GM11168 (cell line): ENCODE results near the gene PTPRN2.
"Not testable (repeated sequence)": the region's sequence is repeated elsewhere in the genome, so short reads cannot be mapped to it uniquely, and the experiment has no call there.

Experiments
- in situ Hi-C: fragments of 300-500 bp; cut with MboI; formaldehyde crosslinking; loops from one replicate; pipeline ENCODE4 v1.12.0; 2022; ENCODE audit warnings: low sequenced_read_pairs; ENCODE audit not compliant: unreplicated experiment

PTPRN2 gene

GRCh38 chr7:157951300-157952049, 636.1 kb downstream of the PTPRN2 start:
- in situ Hi-C loops = no loop called here

GRCh38 chr7:157949711-157950110, 637.9 kb downstream of the PTPRN2 start:
- in situ Hi-C loops = no loop called here

- in situ Hi-C loops = no loop called here
Observed at GRCh38 chr7:157947504-157947903, 640.1 kb downstream of the PTPRN2 start.

DNA sequence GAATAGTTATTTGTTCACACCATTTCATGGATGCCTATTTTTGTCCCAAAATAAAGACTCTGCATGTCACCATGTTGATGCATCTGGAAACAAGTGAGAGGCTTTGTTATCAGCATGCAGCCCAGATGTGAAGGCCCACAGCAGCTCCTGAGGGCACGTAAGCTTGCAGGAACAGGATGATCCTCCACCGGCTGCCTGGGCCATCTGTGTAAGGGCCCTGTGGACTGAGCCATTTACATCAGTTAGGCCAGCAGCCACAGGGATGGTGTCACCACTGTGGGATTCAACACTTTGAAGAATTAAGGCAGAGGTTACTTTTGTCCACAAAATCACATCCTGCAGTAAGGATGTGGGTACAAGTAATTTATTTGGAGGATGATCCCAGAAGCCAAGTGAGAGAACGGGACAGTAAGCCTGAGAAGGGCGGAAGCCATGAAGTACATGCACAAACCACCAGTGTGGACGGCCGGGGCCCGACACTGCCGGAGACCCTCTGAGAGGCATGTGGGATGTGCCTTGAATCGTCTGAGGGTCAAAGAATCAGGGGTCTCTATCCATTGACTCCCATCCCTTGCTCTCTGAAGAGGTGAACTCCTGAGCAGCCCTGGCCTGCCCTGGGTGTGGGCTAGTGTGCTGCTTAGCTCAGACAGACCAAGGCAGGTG, 641.1 kb downstream of the PTPRN2 start:
- in situ Hi-C loops = no loop called here

DNA sequence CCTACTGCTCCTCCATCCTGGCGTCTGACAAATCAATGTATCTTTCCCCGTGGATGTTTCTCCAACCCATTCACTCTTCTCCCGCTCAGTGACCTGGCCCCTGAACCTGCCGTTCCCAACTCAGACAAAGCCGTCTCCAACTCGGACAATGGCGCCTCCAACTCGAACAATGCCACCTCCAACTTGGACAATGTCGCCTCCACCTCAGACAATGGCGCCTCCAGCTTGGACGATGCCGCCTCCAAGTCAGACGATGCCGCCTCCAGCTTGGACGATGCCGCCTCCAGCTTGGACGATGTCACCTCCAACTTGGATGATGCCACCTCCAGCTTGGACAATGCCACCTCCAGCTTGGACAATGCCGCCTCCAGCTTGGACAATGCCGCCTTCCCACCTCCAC, 642.2 kb downstream of the PTPRN2 start:
- in situ Hi-C loops = no loop called here

DNA sequence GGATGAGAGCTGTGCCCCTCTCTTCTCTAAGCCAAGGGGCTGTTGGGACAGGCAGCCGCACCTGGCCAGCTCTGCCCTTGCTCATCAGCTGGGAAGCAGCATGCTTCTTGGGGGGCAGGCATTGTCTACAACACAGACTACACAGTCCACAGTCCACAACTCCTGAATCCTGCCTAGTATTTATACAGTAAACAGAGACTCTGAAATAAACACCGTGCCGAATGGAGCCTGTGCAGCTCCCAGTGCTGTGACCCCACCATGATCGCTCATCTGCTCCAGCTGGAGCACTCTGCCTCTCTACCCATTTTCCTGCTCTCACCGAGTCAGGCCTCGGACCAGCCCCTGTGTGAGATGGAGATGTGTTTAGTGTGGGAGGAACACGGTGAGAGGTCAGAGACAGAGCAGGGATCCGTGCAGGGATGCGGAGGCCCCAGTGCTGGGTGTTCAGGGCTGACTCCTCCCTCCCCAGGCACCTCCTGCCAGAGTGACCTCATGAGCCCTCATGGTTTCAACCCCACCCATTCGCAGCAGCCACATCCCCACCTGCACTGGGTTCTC, 642.8 kb downstream of the PTPRN2 start:
- in situ Hi-C loops = no loop called here

- in situ Hi-C loops = no loop called here
Observed at GRCh38 chr7:157944051-157944450, 643.6 kb downstream of the PTPRN2 start.

DNA sequence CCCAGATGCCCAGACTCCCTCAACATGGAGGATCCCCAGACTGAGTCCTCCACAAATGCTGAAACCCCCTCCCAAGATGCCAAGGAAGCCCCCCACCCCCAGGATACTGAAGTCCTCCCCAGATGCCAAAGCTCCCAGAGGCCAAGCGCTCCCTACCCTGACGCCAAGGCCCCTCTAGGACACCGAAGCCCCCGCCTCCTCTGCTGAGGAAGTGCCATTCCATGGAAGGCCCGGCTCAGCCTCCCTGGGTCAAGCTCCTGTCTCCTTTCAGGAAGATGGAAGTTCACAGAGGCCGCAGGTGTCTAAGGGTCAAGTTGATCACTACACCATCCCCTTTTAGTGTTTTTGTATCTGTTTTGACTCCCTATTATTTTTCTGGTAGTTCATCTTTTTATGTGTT, 644.1 kb downstream of the PTPRN2 start:
- in situ Hi-C loops = no loop called here

GRCh38 chr7:157941210-157941609, 646.4 kb downstream of the PTPRN2 start:
- in situ Hi-C loops = no loop called here

DNA sequence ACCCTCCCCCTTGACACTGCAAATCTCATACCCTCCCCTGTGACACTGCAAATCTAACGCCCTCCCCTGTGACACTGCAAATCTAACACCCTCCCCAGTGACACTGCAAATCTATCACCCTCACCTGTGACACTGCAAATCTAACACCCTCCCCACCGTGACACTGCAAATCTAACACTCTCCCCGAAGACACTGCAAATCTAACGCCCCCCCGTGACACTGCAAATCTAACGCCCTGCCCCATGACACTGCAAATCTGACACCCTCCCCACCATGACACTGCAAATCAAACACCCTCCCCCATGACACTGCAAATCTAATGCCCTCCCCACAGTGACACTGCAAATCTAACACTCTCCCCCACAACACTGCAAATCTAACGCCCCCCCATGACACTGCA, 647.1 kb downstream of the PTPRN2 start:
- in situ Hi-C loops = no loop called here

DNA sequence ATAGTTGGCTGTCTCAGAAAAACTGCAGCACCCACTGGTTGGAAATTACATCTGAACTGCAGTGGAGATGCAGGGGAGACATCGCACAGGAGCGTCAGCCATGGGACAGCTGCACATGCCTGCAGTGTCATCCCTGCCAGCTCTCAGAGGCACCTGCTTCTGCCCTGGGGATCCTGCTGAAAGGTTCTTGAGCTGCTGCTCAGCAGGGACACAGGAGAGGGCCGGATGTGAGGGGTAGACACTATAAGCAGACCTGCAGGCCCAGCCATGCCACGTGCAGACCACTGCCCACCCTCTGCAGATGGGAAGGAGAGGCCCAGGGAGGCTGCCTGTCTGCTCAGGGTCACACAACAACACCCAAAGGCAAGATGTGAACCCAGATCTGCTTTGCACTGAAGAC, 649.4 kb downstream of the PTPRN2 start:
- in situ Hi-C loops = no loop called here

GRCh38 chr7:157937406-157937805, 650.2 kb downstream of the PTPRN2 start:
- in situ Hi-C loops = no loop called here

DNA sequence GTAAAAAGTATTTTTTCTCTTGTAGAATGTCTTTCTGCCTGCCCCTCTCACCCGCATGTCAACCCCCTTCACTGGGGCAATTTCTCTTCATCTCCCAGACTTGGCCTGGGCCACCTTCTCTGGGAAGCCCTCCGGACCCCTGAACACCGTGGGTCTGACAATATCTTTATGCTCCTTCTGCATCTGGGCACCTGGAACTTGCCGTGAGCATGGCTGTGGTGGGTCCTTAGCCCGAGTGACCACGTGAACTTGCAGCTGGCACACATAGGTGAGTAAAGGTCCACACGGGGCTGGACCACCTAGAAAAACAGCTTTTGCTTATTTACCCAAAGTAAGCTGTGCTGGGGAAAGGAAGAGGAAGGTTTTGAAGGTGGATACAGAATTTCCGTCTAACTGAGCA, 650.6 kb downstream of the PTPRN2 start:
- in situ Hi-C loops = no loop called here

DNA sequence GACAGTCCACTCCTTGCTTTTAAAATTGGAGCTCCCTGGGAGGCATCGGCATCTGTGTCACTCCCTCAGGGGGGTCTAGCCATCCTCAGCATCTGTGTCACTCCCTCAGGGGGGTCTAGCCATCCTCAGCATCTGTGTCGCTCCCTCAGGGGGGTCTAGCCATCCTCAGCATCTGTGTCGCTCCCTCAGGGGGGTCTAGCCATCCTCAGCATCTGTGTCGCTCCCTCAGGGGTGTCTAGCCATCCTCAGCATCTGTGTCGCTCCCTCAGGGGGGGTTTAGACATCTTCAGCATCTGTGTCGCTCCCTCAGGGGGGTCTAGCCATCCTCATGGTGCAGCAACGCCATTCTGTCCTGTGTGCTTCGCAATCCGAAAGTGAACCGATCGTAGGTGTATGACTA, 651.9 kb downstream of the PTPRN2 start:
- in situ Hi-C loops = not testable (repeated sequence)

- in situ Hi-C loops = not testable (repeated sequence)
Observed at GRCh38 chr7:157933219-157934155, 654.1 kb downstream of the PTPRN2 start.

DNA sequence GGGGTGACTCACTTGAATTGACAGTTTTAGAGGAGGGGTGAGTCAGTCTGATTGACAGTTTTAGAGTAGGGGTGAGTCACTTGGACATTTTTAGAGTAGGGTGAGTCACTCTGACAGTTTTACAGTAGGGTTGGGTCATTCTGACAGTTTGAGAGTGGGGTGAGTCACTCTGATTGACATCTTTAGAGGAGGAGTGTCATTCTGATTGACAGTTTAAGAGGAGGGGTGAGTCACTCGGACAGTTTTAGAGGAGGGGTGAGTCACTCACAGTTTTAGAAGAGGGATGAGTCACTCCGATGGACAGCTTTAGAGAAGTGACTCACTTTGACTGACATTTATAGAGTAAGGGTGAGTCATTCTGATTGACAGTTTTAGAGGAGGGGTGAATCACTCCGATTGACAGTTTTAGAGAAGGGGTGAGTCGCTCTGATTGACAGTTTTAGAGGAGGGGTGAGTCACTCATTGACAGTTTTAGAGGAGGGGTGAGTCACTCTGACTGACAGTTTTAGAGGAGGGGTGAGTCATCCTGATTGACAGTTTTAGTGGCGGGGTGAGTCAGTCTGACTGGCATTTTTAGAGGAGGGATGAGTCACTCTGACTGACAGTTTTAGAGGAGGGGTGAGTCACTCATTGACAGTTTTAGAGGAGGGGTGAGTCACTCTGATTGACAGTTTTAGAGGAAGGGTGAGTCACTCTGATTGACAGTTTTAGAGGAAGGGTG, 655.0 kb downstream of the PTPRN2 start:
- in situ Hi-C loops = no loop called here

- in situ Hi-C loops = no loop called here
Observed at GRCh38 chr7:157930926-157931466, 656.6 kb downstream of the PTPRN2 start.

DNA sequence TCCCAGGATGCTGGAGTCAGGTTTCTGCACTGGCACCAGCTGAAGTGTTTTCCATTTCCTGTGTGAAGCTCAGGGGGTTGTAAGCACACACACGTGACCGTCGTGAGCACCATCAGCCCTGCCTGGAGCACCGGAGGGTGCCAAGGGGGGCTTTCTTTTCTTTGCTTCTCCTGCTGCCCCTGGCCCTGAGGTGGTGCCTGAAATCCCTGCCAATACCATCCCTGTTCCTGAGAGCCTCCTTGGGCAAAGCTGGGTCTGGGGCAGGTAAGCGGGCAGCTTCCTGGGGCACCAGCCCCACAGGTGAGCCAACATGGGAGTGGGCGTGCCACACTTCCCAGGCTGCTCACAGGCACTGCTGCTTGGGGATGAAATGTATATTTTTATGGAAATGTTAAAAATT, 657.2 kb downstream of the PTPRN2 start:
- in situ Hi-C loops = no loop called here

- in situ Hi-C loops = no loop called here
Observed at GRCh38 chr7:157929671-157930070, 658.0 kb downstream of the PTPRN2 start.
